Left cardiac atrium (tissue), 4 donors: Measurements from ENCODE around the gene MOB2. TPM values are rescaled to one million over a fixed set of nuclear protein-coding genes. Genes with fewer than 3 reads are reported as not detected.

Experiments
- ATAC-seq, 2 donors: fragments of 200-7000 bp; cut with Tn5 transposase; one replicate each; pipeline ENCODE4 v1.9.1; 2020; ENCODE audit warnings: mild to moderate bottlenecking in 2 of 2, moderate library complexity in 2 of 2
- DNase-seq: peaks from one replicate; pipeline ENCODE4 v3.0.0-alpha.2; 2020
- intact Hi-C, 2 donors: fragments of 100-400 bp; cut with DNase I; formaldehyde crosslinking; loops; one replicate each; pipeline versions ENCODE4 v1.14.1 to v1.15.1; 2022 to 2023
- total RNA-seq, 2 donors: library from RNA; stranded (reverse); fragmentation: NEBNext Ultra II Directional; extraction: Animal tissue kit (Norgen Biotek cat#: 25700); gene quantifications; one replicate each; pipeline ENCODE4 v1.2.1, GENCODE V29; 2021
- donor health status: DM: no; HTN: yes; CAD: no.
- donor health status: DM: no; HTN: yes; CAD: no; lungs with severe emphysema.
- donor health status: DM: yes; HTN: yes; CAD: no.
- donor health status: Dilated cardiomyopathy.

The MOB2 gene
- total RNA-seq, 2 donors from 2014 or later = 36.6 to 44.0 TPM

- DNase-seq (peak; percentile 8), ATAC-seq (no peak)
- intact Hi-C loops = no loop called here
Measured at GRCh38 chr11:1479678-1480118, 6.9 kb downstream of the MOB2 start.

- no peak for ATAC-seq
- intact Hi-C loops = no loop called here
- DNase-seq = peak; percentile 14
Measured at GRCh38 chr11:1479006-1479677, 7.4 kb downstream of the MOB2 start.

GRCh38 chr11:1478544-1478943 lies 8.0 kb downstream of the MOB2 start:
- no peak for ATAC-seq
- intact Hi-C loops = no loop called here
- DNase-seq = peak; percentile 19

- DNase-seq = no peak
- ATAC-seq = no peak
- intact Hi-C loops = no loop called here
Measured at GRCh38 chr11:1478011-1478410, 8.6 kb downstream of the MOB2 start.

GRCh38 chr11:1476940-1477736 lies 9.4 kb downstream of the MOB2 start:
- DNase-seq = peak; percentile 13
- no peak for ATAC-seq
- intact Hi-C loops = no loop called here

- no peak for ATAC-seq
- intact Hi-C loops = no loop called here
- peak; percentile 10 for DNase-seq
Measured at GRCh38 chr11:1475841-1476240, 10.7 kb downstream of the MOB2 start.

- DNase-seq = peak; percentile 8
- no peak for ATAC-seq
- intact Hi-C loops = no loop called here
Measured at GRCh38 chr11:1473786-1474185, 12.8 kb downstream of the MOB2 start.

- peak; percentile 8 for DNase-seq
- intact Hi-C loops = no loop called here
- no peak for ATAC-seq
Measured at GRCh38 chr11:1473011-1473628, 13.5 kb downstream of the MOB2 start.

GRCh38 chr11:1472180-1473005 lies 14.2 kb downstream of the MOB2 start:
- ATAC-seq = no peak
- intact Hi-C loops = no loop called here
- peak; percentile 15 for DNase-seq

- ATAC-seq = no peak
- intact Hi-C loops = no loop called here
- DNase-seq = no peak
Measured at GRCh38 chr11:1471736-1472135, 14.8 kb downstream of the MOB2 start.

- ATAC-seq (no peak), DNase-seq (peak; percentile 15)
- intact Hi-C loops = no loop called here
Measured at GRCh38 chr11:1470681-1471611, 15.6 kb downstream of the MOB2 start.

- DNase-seq (peak; percentile 14), ATAC-seq (no peak)
- intact Hi-C loops = no loop called here
Measured at GRCh38 chr11:1469911-1470680, 16.5 kb downstream of the MOB2 start.

- intact Hi-C loops = no loop called here
- ATAC-seq (no peak), DNase-seq (no peak)
Measured at GRCh38 chr11:1469287-1469910, 17.2 kb downstream of the MOB2 start.

GRCh38 chr11:1468473-1469066 lies 18.0 kb downstream of the MOB2 start:
- intact Hi-C loops = no loop called here
- no peak for DNase-seq
- peak in 1 of 2 donors; percentile 5 for ATAC-seq

- intact Hi-C loops = no loop called here
- ATAC-seq = peak; percentile 18 to 25
- DNase-seq = no peak
Measured at GRCh38 chr11:1468002-1468401, 18.6 kb downstream of the MOB2 start.

- ATAC-seq = no peak
- DNase-seq = no peak
- intact Hi-C loops = no loop called here
Measured at GRCh38 chr11:1467270-1467669, 19.3 kb downstream of the MOB2 start.

- intact Hi-C loops = no loop called here
- no peak for ATAC-seq
Measured at GRCh38 chr11:1466784-1467183, 19.8 kb downstream of the MOB2 start.

More at GRCh38 chr11:1466784-1467183, 19.8 kb downstream of the MOB2 start:
- DNase-seq = no peak
